ENCODE data around the gene DPH3. TPM values are rescaled to one million over a fixed set of nuclear protein-coding genes. Genes with fewer than 3 reads are reported as not detected.

DPH3 gene
- total RNA-seq, 1 donor from 2014 or later, result 30.5 TPM

- Histone ChIP-seq H3K27me3 (ENCODE audit: control insufficient read depth, insufficient read depth, low read length) (no peaks in the 10 kb centered on the region), H3K4me3 (ENCODE audit: low read depth, low read length) (no peak overlapping the region), H3K36me3 (ENCODE audit: control insufficient read depth, insufficient read depth, low read length) (no peaks in the 10 kb centered on the region)
- no peak for TF ChIP-seq CTCF (IDR thresholded peaks at IDR 0.05; ENCODE audit: insufficient read depth, low read length, poor library complexity, severe bottlenecking)
- DNase-seq (ENCODE audit: low read depth), result no peak
These were observed 15.9 kb upstream of the DPH3 start for GRCh38 chr3:16280671-16281070.

GRCh38 chr3:16279010-16279801 is 14.5 kb upstream of the DPH3 start:
- Histone ChIP-seq H3K36me3 (ENCODE audit: control insufficient read depth, insufficient read depth, low read length) (no peaks in the 10 kb centered on the region), H3K27me3 (ENCODE audit: control insufficient read depth, insufficient read depth, low read length) (no peaks in the 10 kb centered on the region), H3K4me3 (ENCODE audit: low read depth, low read length) (no peak overlapping the region)
- DNase-seq (ENCODE audit: low read depth), result no peak
- TF ChIP-seq CTCF (IDR thresholded peaks at IDR 0.05; ENCODE audit: insufficient read depth, low read length, poor library complexity, severe bottlenecking), result no peak

- H3K36me3 ChIP-seq (ENCODE audit: control insufficient read depth, insufficient read depth, low read length), result no peaks in the 10 kb centered on the region
- H3K27me3 ChIP-seq (ENCODE audit: control insufficient read depth, insufficient read depth, low read length), result no peaks in the 10 kb centered on the region
- TF ChIP-seq CTCF (IDR thresholded peaks at IDR 0.05; ENCODE audit: insufficient read depth, low read length, poor library complexity, severe bottlenecking), result no peak
- H3K4me3 ChIP-seq (ENCODE audit: low read depth, low read length), result no peak overlapping the region
- no peak for DNase-seq (ENCODE audit: low read depth)
These were observed 12.7 kb upstream of the DPH3 start for GRCh38 chr3:16277471-16277870.

GRCh38 chr3:16273867-16274266 is 9.1 kb upstream of the DPH3 start:
- H3K27me3 ChIP-seq (ENCODE audit: control insufficient read depth, insufficient read depth, low read length), result no peaks in the 10 kb centered on the region
- no peak for TF ChIP-seq CTCF (IDR thresholded peaks at IDR 0.05; ENCODE audit: insufficient read depth, low read length, poor library complexity, severe bottlenecking)
- DNase-seq (ENCODE audit: low read depth), result no peak
- H3K36me3 ChIP-seq (ENCODE audit: control insufficient read depth, insufficient read depth, low read length), result no peaks in the 10 kb centered on the region
- H3K4me3 ChIP-seq (ENCODE audit: low read depth, low read length), result no peak overlapping the region

GRCh38 chr3:16272588-16272987 is 7.8 kb upstream of the DPH3 start:
- Histone ChIP-seq H3K4me3 (ENCODE audit: low read depth, low read length) (no peak overlapping the region), H3K27me3 (ENCODE audit: control insufficient read depth, insufficient read depth, low read length) (no peaks in the 10 kb centered on the region), H3K36me3 (ENCODE audit: control insufficient read depth, insufficient read depth, low read length) (no peaks in the 10 kb centered on the region)
- TF ChIP-seq CTCF (IDR thresholded peaks at IDR 0.05; ENCODE audit: insufficient read depth, low read length, poor library complexity, severe bottlenecking), result no peak
- no peak for DNase-seq (ENCODE audit: low read depth)

- TF ChIP-seq CTCF (IDR thresholded peaks at IDR 0.05; ENCODE audit: insufficient read depth, low read length, poor library complexity, severe bottlenecking), result no peak
- Histone ChIP-seq H3K27me3 (ENCODE audit: control insufficient read depth, insufficient read depth, low read length) (no peaks in the 10 kb centered on the region), H3K4me3 (ENCODE audit: low read depth, low read length) (no peak overlapping the region), H3K36me3 (ENCODE audit: control insufficient read depth, insufficient read depth, low read length) (no peaks in the 10 kb centered on the region)
- no peak for DNase-seq (ENCODE audit: low read depth)
These were observed 6.1 kb upstream of the DPH3 start for GRCh38 chr3:16270855-16271254.

All from kidney epithelial cell (primary cell).